Neuronal stem cell (in vitro differentiated cells): ENCODE measurements around the gene SND1.

Experiments used
- DNase-seq: peaks from one replicate; pipeline ENCODE4 v3.0.0-alpha.2; 2013; ENCODE audit warnings: low spot score
- H2AFZ ChIP-seq: one replicate; pipeline ENCODE4 v1.6.1; 2013; ENCODE audit warnings: mild to moderate bottlenecking, low read length, inconsistent platforms
- H2AK5ac ChIP-seq: 2 replicates; pipeline ENCODE4 v1.6.1; 2013; ENCODE audit warnings: low read depth, mild to moderate bottlenecking, inconsistent platforms, low read length, moderate library complexity, mixed read lengths
- H2BK120ac ChIP-seq: 2 replicates; pipeline ENCODE4 v1.6.1; 2013; ENCODE audit warnings: low read depth, mild to moderate bottlenecking, inconsistent platforms, low read length, moderate library complexity, mixed read lengths
- H2BK12ac ChIP-seq: one replicate; pipeline ENCODE4 v1.6.1; 2013; ENCODE audit warnings: low read length, inconsistent platforms
- H2BK15ac ChIP-seq: 2 replicates; pipeline ENCODE4 v1.6.1; 2013; ENCODE audit warnings: mild to moderate bottlenecking, low read length, inconsistent platforms, mixed read lengths
- H2BK5ac ChIP-seq: one replicate; pipeline ENCODE4 v1.6.1; 2013; ENCODE audit warnings: inconsistent platforms, mild to moderate bottlenecking, low read length, moderate library complexity
- H3K14ac ChIP-seq: one replicate; pipeline ENCODE4 v1.6.1; 2013; ENCODE audit warnings: low read length, inconsistent platforms
- H3K18ac ChIP-seq: 2 replicates; pipeline ENCODE4 v1.6.1; 2013; ENCODE audit warnings: low read length, inconsistent platforms
- H3K23ac ChIP-seq: 2 replicates; pipeline ENCODE4 v1.6.1; 2013; ENCODE audit warnings: low read depth, mild to moderate bottlenecking, mixed read lengths, low read length, inconsistent platforms; ENCODE audit not compliant: poor library complexity
- H3K27ac ChIP-seq: replicated peaks from 3 replicates; pipeline ENCODE4 v1.5.1; 2013; ENCODE audit warnings: low read length, inconsistent platforms
- H3K27me3 ChIP-seq, 3 experiments: 2 replicates each; pipeline ENCODE4 v1.6.1; 2013; ENCODE audit warnings: low read length in 3 of 3, mild to moderate bottlenecking in 2 of 3, inconsistent platforms in 1 of 3, low read depth in 1 of 3, mixed read lengths in 1 of 3, moderate library complexity in 1 of 3; ENCODE audit not compliant: control insufficient read depth in 3 of 3, insufficient read depth in 3 of 3
- H3K36me3 ChIP-seq, 2 donors: replicated peaks in 1 of 2; 2 replicates each; pipeline ENCODE4 v1.6.1; 2013; ENCODE audit warnings: low read length in 2 of 2; ENCODE audit not compliant: control insufficient read depth in 2 of 2, insufficient read depth in 2 of 2
- H3K4ac ChIP-seq: 2 replicates; pipeline ENCODE4 v1.6.1; 2013; ENCODE audit warnings: inconsistent platforms, mild to moderate bottlenecking, low read length, moderate library complexity
- H3K4me1 ChIP-seq, 2 donors: 1 replicate in 1 of 2; 2 replicates in 1 of 2; pipeline ENCODE4 v1.6.1; 2013; ENCODE audit warnings: low read length in 2 of 2, low read depth in 1 of 2; ENCODE audit not compliant: control insufficient read depth in 2 of 2, insufficient read depth in 1 of 2
- H3K4me2 ChIP-seq: one replicate; pipeline ENCODE4 v1.6.1; 2013; ENCODE audit warnings: mild to moderate bottlenecking, low read length, inconsistent platforms; ENCODE audit not compliant: insufficient read depth, poor library complexity, severe bottlenecking
- H3K4me3 ChIP-seq, 2 donors: 2 replicates each; pipeline ENCODE4 v1.5.1; 2013; ENCODE audit warnings: low read length in 2 of 2, mild to moderate bottlenecking in 2 of 2, inconsistent platforms in 1 of 2, moderate library complexity in 1 of 2
- H3K79me1 ChIP-seq: one replicate; pipeline ENCODE4 v1.6.1; 2013; ENCODE audit warnings: low read depth, mild to moderate bottlenecking, inconsistent platforms, low read length, moderate library complexity
- H3K9ac ChIP-seq: one replicate; pipeline ENCODE4 v1.6.1; 2013; ENCODE audit warnings: mild to moderate bottlenecking, low read depth, low read length, inconsistent platforms; ENCODE audit not compliant: poor library complexity
- H3K9me3 ChIP-seq, 2 donors: replicated peaks in 1 of 2; 2 replicates each; pipeline versions ENCODE3 to v1.6.1; 2013; ENCODE audit warnings: low read length in 2 of 2, mild to moderate bottlenecking in 2 of 2, inconsistent platforms in 1 of 2, low read depth in 1 of 2, mixed read lengths in 1 of 2, moderate library complexity in 1 of 2; ENCODE audit not compliant: control insufficient read depth in 2 of 2, insufficient read depth in 1 of 2
- H4K8ac ChIP-seq: one replicate; pipeline ENCODE4 v1.6.1; 2013; ENCODE audit warnings: low read depth, mild to moderate bottlenecking, inconsistent platforms, low read length, moderate library complexity
- H4K91ac ChIP-seq: one replicate; pipeline ENCODE4 v1.6.1; 2013; ENCODE audit warnings: low read length, low read depth, mild to moderate bottlenecking, inconsistent platforms; ENCODE audit not compliant: poor library complexity
- WGBS, 2 donors: extraction: QIAGEN DNeasy Blood & Tissue Kit; methylation state at CpG; one replicate each; pipeline ENCODE4 v1.1.7; 2013; ENCODE audit warnings: missing lambda C conversion rate in 2 of 2, mixed read lengths in 1 of 2; ENCODE audit not compliant: insufficient read length in 2 of 2, insufficient replicate concordance in 1 of 2; ENCODE audit errors: extremely low coverage in 2 of 2; 5-methylcytosine and 5-hydroxymethylcytosine counted together

SND1 gene

DNA sequence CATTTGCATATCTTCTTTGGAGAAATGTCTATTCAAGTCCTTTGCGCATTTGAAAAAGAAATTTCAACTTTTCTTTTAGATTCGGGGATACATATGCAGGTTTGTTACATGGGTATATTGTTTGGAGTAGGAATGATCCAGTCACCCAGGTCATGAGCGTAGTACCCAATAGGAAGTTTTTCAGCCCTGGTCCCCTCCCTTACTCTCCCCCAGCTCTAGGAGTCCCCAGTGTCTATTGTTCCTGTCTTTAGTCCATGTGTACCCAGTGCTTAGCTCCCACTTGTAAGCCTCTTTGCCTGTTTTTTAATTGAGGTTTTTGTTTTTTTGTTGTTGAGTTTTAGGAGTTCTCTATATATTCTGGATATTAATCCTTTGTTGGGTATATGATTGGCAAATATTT is 63.3 kb downstream of the SND1 start:
- no peak for DNase-seq
- Histone ChIP-seq H3K36me3 (peaks cover 2 to 86% of the 10 kb centered on the region in 2 donors), H3K18ac (no peak overlapping the region), H2BK120ac (no peak overlapping the region), H2AK5ac (no peak overlapping the region), H3K4ac (no peak overlapping the region), H3K4me3 (no peak overlapping the region), H2BK15ac (no peak overlapping the region), H3K14ac (no peak overlapping the region), H2BK5ac (no peak overlapping the region), H2BK12ac (no peak overlapping the region), H4K91ac (no peak overlapping the region), H3K9me3 (peaks cover 3 to 24% of the 10 kb centered on the region in 2 donors), H3K23ac (no peak overlapping the region), H3K9ac (no peak overlapping the region), H3K79me1 (no peaks in the 10 kb centered on the region), H2AFZ (no peak overlapping the region), H3K4me1 (peaks cover 1 to 6% of the 10 kb centered on the region in 2 donors), H3K27me3 (no peaks in the 10 kb centered on the region), H4K8ac (no peak overlapping the region), H3K27ac (no peak overlapping the region), H3K4me2 (no peak overlapping the region)
- WGBS, 2 donors = no CpG with 5 or more reads among the region's 3 CpGs

DNA sequence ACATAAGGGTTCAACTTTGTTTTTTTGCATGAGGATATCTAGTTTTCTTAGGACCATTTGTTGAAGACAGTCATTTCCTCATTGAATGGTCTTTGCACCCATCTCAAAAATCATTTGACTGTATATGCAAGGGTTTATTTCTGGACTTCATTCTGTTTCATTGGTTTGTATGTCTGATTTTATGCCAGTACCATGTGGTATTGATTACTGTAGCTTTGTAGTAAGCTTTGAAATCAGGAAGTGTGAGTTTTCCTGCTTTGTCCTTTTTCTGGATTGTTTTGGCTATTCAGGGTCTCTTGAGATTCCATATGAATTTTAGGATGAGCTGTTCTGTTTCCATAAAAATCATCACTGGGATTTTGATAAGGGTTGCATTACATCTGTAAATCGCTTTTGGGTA is 63.9 kb downstream of the SND1 start:
- no peak overlapping the region for H3K4me3 ChIP-seq
- no peak overlapping the region for H2AK5ac ChIP-seq
- no peak overlapping the region for H4K8ac ChIP-seq
- no peak overlapping the region for H2BK5ac ChIP-seq
- H3K4me1 ChIP-seq = peaks cover 1 to 6% of the 10 kb centered on the region in 2 donors
- H3K18ac ChIP-seq = no peak overlapping the region
- H3K27ac ChIP-seq = no peak overlapping the region
- H2BK15ac ChIP-seq = no peak overlapping the region
- no peak overlapping the region for H4K91ac ChIP-seq
- no peak overlapping the region for H3K4me2 ChIP-seq
- peaks cover 2 to 86% of the 10 kb centered on the region in 2 donors for H3K36me3 ChIP-seq
- no peak overlapping the region for H3K4ac ChIP-seq
- H3K79me1 ChIP-seq = no peaks in the 10 kb centered on the region
- H2AFZ ChIP-seq = no peak overlapping the region
- DNase-seq = no peak
- H3K9me3 ChIP-seq = peaks cover 2 to 18% of the 10 kb centered on the region in 2 donors
- H2BK120ac ChIP-seq = no peak overlapping the region
- no peak overlapping the region for H3K23ac ChIP-seq
- H3K14ac ChIP-seq = no peak overlapping the region
- H3K27me3 ChIP-seq = no peaks in the 10 kb centered on the region
- no CpG with 5 or more reads among the region's 1 CpG for WGBS, 2 donors
- no peak overlapping the region for H2BK12ac ChIP-seq
- H3K9ac ChIP-seq = no peak overlapping the region

DNA sequence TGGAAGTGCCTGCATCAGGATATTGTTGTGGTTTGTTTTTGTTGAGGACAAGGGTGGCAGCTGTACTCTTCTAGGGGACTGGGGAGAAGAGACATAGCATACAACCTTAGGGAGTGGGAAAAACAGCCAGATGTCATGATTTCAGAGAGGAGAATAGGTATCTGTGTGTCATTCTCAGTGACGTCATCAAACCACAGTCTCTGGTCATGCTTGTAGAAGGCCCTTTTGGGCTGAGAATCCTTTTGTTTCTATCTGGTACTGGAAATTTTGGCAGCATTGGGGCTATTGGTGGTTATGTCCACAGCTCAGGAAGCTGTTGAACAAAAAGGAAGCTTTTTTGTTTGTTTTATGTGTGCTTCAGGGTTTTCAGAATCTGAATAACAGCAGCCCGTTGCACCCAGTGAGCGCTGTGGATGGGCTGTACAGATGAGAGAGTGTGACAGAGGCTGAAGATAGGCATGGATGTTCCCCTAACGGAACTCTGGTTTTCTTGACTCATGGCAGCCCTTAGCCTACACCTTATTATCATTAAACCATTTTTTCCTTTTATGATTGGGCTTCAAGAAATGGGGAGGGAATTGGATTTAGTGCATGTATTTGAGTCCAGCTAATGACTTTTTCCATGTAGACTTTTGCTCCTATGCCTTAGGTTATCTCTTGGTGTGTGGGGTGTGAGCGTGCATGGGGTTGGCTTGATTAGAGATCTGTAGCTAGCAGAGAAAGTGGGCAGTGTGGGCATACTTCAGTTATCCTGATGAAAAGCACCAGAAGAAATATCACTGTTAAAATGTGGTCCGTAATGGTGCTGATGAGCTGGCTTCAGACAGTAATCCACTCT is 65.7 kb downstream of the SND1 start:
- Histone ChIP-seq H3K23ac (no peak overlapping the region), H2AK5ac (no peak overlapping the region), H3K36me3 (peaks cover 2 to 87% of the 10 kb centered on the region in 2 donors), H3K4me2 (no peak overlapping the region), H3K4me1 (peaks cover 1 to 6% of the 10 kb centered on the region in 2 donors), H2BK120ac (no peak overlapping the region), H3K27me3 (no peaks in the 10 kb centered on the region), H3K4me3 (no peak overlapping the region), H4K91ac (no peak overlapping the region), H3K4ac (no peak overlapping the region), H3K79me1 (no peaks in the 10 kb centered on the region), H3K9me3 (peaks cover 0 to 6% of the 10 kb centered on the region in 2 donors), H3K18ac (no peak overlapping the region), H2AFZ (no peak overlapping the region), H2BK5ac (no peak overlapping the region), H3K14ac (no peak overlapping the region), H3K9ac (no peak overlapping the region), H2BK15ac (no peak overlapping the region), H4K8ac (no peak overlapping the region), H3K27ac (no peak overlapping the region), H2BK12ac (no peak overlapping the region)
- no CpG with 5 or more reads among the region's 6 CpGs for WGBS, 2 donors
- no peak for DNase-seq

DNA sequence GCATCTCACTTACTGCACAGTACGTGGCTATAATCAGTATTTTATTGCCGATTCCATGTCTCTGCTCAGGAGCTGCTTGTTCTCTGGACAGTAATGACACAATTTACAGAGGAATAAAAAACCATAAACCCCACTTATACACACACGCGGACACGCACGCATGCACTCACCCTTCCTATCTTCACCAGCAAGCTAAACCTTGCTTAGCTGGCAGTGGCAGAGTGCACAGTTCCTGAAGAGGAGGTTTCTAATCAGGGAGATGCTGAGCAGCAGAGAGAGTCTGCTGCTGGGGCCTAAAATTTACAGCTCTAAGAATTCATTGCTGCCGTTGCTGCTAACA is 66.3 kb downstream of the SND1 start:
- Histone ChIP-seq H2BK12ac (no peak overlapping the region), H3K4me2 (no peak overlapping the region), H3K14ac (no peak overlapping the region), H3K9ac (no peak overlapping the region), H3K79me1 (no peaks in the 10 kb centered on the region), H3K36me3 (peaks cover 2 to 89% of the 10 kb centered on the region in 2 donors), H3K27me3 (no peaks in the 10 kb centered on the region), H2BK15ac (no peak overlapping the region), H3K18ac (no peak overlapping the region), H2AK5ac (no peak overlapping the region), H3K4ac (no peak overlapping the region), H4K91ac (no peak overlapping the region), H3K27ac (no peak overlapping the region), H3K4me3 (no peak overlapping the region), H3K23ac (no peak overlapping the region), H2AFZ (no peak overlapping the region), H3K4me1 (peaks cover 1 to 5% of the 10 kb centered on the region in 2 donors), H2BK5ac (no peak overlapping the region), H4K8ac (no peak overlapping the region), H3K9me3 (peaks cover 0 to 6% of the 10 kb centered on the region in 2 donors), H2BK120ac (no peak overlapping the region)
- WGBS, 2 donors = no CpG with 5 or more reads among the region's 7 CpGs
- no peak for DNase-seq
